B cell (primary cell): ENCODE results near the gene ABCB1.

Experiments used
- EZH2 ChIP-seq: IDR thresholded peaks from 2 replicates; pipeline ENCODE4 v1.6.1; 2012; ENCODE audit warnings: borderline replicate concordance, low read depth, mild to moderate bottlenecking, moderate library complexity, low read length; ENCODE audit not compliant: insufficient read depth, poor library complexity, severe bottlenecking
- TF ChIP-seq, protein P1 (sequence below): fragments of 200-600 bp; IDR thresholded peaks from one replicate; pipeline ENCODE4 v1.8.0; 2022; ENCODE audit warnings: antibody characterized with exemption, mild to moderate bottlenecking

DNA sequence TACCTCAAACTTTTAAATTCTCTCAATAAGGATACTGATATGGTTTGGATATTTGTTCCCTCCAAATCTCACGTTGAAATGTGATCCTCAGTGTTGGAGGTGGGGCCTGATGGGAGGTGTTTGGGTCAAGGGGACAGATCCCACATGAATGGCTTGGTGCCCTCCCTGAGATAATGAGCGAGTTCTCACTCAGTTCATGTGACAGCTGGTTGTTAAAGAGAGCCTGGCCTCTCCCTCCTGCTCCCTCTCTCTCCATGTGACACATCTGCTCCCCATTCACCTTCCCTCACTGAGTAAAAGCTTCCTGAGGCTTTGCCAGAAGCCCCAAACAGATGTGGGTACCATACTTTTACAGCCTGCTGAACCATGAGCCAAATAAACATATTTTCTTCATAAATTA, 144.4 kb downstream of the ABCB1 start:
- TF ChIP-seq, protein P1, sequence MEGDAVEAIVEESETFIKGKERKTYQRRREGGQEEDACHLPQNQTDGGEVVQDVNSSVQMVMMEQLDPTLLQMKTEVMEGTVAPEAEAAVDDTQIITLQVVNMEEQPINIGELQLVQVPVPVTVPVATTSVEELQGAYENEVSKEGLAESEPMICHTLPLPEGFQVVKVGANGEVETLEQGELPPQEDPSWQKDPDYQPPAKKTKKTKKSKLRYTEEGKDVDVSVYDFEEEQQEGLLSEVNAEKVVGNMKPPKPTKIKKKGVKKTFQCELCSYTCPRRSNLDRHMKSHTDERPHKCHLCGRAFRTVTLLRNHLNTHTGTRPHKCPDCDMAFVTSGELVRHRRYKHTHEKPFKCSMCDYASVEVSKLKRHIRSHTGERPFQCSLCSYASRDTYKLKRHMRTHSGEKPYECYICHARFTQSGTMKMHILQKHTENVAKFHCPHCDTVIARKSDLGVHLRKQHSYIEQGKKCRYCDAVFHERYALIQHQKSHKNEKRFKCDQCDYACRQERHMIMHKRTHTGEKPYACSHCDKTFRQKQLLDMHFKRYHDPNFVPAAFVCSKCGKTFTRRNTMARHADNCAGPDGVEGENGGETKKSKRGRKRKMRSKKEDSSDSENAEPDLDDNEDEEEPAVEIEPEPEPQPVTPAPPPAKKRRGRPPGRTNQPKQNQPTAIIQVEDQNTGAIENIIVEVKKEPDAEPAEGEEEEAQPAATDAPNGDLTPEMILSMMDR = no peak
- TF ChIP-seq EZH2 = no peak
